UCSD-AML1 (cell line): ENCODE data around the gene PRDM16.

Source experiments
- DNase-seq: peaks from one replicate; lab custom pipeline; 2025; ENCODE audit not compliant: unreplicated experiment; lab: John Stamatoyannopoulos, UW

Gene PRDM16

DNA sequence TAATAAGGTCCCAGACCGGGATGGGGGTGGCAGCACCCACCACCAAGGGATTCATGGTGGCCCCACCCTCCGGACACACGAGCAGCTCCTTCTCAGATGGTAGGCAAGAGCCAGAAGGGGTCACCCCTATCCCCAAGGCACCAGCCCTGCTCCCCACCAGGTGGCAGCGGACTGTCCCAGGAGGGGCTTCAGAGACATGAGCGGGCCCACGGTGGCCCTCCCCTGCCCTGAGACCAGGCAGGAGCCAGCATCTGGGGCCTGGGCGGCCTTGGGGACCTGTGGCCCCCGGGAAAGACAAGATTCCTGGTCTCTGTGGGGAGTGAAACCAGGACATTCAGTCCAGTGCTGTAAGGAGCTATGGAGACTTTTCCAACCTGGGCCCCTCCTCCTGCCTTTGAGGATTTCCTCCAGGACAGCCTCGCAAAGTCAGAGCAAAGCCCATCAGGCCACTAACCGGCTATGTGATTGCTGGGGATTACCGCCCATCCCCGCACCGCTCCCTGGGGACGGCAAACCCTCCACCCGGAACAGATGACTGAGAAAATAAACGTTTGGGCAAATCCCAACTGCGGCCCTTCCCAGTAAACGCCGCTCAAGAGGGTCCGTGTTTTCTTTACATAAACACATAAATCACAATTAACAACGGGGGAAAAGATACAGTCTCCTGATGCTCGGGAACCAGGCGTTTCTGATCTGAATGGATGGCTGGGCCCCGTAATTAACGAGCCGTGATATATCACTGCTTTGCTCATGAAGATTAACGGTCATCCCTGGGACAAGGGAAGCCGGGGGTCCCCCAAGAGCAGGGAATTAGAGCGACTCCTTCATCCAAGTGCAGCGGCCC lies 334.6 kb downstream of the PRDM16 start:
- no peak for DNase-seq

GRCh38 chr1:3404301-3404700 lies 335.3 kb downstream of the PRDM16 start:
- DNase-seq: no peak

GRCh38 chr1:3404801-3405200 lies 335.8 kb downstream of the PRDM16 start:
- DNase-seq: no peak

DNA sequence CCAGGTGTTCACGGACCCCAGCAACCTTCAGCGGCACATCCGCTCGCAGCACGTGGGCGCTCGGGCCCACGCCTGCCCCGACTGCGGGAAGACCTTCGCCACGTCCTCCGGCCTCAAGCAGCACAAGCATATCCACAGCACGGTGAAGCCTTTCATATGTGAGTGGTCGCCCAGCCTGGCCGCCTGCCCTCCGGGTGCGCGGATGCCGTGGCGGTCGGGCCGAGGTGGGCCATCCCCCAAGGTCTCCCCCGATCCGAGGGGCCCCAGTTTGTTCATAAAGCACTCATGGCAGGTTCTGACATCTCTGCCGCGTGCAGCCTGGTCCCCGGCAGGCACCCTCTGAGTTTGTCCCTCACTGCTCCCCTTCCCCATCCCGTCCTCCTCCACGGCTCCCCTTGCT lies 336.5 kb downstream of the PRDM16 start:
- no peak for DNase-seq

DNA sequence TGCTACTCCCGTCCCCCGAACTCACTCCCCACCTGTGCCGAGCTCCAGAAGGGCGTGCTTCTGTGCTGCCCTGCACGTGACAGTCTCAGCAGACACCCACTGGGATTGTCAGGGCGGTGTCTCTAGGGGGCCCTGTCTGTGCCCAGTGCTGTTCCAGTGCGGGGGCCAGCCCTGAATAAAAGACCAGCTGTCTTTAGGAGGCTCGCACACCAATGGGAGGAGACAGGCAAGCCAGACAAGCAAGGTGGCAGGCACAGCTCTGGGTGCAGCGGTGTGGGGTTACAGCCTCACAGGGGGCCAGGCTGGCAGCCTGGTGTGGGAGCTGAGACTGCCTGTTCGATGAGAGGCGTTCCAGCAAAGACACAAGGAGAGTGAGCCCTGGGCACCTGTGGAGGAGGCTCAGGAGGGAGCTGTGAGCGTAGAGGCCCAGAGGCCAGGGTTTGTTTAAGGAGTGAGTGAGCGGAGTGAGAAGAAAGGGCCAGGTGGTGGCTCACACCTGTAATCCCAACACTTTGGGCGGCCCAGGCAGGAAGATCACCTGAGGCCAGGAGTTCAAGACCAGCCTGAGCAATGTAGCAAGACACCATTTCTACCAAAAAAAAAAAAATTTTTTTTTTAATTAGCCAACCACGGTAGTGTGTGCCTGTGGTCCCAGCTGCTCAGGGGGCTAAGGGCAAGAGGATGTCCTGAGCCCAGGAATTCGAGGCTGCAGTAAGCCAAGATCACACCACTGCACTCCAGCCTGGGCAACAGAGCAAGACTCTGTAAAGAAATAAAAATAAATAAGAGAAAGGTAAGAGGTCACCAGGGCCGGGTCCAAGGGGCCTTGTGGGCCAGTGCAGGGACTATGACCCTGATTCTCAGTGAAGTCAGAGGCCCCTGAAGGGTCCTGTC lies 337.2 kb downstream of the PRDM16 start:
- no peak for DNase-seq

GRCh38 chr1:3407021-3407420 lies 338.0 kb downstream of the PRDM16 start:
- DNase-seq: no peak

DNA sequence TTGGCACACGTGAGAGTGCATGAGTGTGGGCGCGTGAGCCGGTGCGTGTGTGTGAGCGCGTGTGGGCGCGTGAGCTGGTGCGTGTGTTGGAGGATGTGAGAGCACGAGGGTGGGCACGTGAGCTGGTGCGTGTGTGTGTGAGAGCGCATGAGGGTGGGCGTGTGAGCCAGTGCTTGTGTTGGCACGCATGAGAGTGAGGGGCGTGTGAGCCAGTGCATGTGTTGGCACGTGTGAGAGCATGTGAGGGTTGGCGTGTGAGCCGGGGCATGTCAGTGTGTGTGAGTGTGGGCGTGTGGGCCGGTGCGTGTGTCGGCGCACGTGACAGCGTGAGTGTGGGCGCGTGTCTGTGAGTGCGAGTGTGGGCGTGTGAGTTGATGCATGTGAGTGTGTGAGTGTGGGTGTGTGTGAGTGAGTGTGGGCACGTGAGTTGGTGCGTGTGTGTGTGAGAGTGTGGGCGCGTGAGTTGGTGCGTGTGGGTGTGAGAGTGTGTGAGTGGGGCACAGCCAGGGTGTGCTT lies 339.8 kb downstream of the PRDM16 start:
- no peak for DNase-seq

DNA sequence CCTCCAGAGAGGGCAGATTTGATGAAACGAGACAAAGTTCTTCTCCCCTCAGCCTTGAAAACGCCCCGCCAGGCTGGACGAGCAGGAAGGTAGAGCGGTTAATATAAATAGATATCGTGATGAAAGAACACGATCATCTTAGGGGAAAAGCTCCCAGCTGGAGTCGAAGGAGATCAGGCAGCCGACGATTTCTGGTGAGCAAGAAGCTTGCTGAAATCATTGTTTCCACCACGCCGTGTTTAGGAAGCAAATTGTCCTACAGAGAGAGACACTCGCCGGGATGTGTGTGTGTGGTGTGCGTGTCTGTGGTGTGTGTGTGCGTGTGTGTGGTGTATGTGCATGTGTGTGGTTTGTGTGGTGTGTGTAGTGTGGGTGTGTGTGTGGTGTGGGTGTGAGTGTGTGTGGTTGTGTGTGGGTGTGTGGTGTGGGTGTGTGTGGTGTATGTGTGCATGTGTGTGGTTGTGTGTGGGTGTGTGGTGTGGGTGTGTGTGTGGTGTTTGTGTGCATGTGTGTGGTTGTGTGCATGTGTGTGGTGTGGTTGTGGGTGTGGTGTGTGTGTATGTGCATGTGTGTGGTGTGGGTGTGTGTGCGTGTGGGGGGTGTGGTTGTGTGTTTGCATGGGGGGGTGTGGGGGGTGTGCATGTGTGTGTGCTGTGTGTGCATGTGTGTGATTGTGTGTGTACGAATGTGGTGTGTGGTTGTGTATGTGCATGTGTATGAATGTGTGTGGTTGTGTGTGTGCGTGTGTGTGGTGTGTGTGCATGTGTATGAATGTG lies 340.6 kb downstream of the PRDM16 start:
- DNase-seq: no peak

- no peak for DNase-seq
Measured at GRCh38 chr1:3410142-3410925, 341.3 kb downstream of the PRDM16 start.

DNA sequence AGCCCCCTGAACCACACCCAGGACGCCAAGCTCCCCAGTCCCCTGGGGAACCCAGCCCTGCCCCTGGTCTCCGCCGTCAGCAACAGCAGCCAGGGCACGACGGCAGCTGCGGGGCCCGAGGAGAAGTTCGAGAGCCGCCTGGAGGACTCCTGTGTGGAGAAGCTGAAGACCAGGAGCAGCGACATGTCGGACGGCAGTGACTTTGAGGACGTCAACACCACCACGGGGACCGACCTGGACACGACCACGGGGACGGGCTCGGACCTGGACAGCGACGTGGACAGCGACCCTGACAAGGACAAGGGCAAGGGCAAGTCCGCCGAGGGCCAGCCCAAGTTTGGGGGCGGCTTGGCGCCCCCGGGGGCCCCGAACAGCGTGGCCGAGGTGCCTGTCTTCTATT lies 342.8 kb downstream of the PRDM16 start:
- DNase-seq: no peak

- DNase-seq: no peak
Measured at GRCh38 chr1:3412376-3412775, 343.4 kb downstream of the PRDM16 start.

- no peak for DNase-seq
Measured at GRCh38 chr1:3413975-3414710, 345.1 kb downstream of the PRDM16 start.

- no peak for DNase-seq
Measured at GRCh38 chr1:3415260-3416090, 346.5 kb downstream of the PRDM16 start.

- no peak for DNase-seq
Measured at GRCh38 chr1:3417082-3417739, 348.2 kb downstream of the PRDM16 start.

- DNase-seq: no peak
Measured at GRCh38 chr1:3417934-3418333, 348.9 kb downstream of the PRDM16 start.

DNA sequence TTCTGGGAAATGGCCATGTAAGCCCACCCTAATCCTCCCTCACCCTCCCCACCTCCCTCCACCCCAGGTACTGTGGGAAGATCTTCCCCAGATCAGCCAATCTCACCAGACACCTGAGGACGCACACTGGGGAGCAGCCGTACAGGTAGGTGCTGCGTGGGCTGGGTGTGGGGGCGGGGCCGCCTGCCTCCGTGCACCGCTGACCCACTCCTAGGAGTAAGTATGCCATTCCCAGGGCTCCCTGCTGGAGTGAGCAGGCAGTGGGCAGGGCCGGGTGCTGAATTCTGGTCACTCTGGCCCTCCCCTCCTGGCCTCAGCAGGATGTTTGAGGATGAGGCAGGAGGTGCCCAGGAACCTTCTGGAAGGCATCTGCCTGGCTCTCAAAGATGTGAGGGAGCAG lies 349.6 kb downstream of the PRDM16 start:
- DNase-seq: no peak

GRCh38 chr1:3419415-3420204 lies 350.6 kb downstream of the PRDM16 start:
- DNase-seq: no peak
